HepG2 (cell line): ENCODE data around the gene CHD9. TPM values are rescaled to one million over a fixed set of nuclear protein-coding genes. Genes with fewer than 3 reads are reported as not detected.

Experiments used
- ATAC-seq: fragments of 200-7000 bp; cut with Tn5 transposase; 3 replicates; pipeline ENCODE4 v1.9.1; 2020; ENCODE audit warnings: mild to moderate bottlenecking, moderate library complexity
- BruUV-seq: library from RNA; stranded (reverse); fragments of 400-500 nt; replicated peaks from 2 replicates; lab custom pipeline; 2021; lab: Mats Ljungman, UMichigan
- CTCF ChIA-PET: fragments of 300-600 bp; formaldehyde crosslinking; extraction: SDS; loops from one replicate; lab custom pipeline; 2021; ENCODE audit warnings: low total read pairs, inconsistent platforms, low intra/inter-chr PET ratio; lab: Yijun Ruan, JAX
- POLR2A ChIA-PET: fragments of 350-600 bp; sonication (Branson Sonifier 250); formaldehyde crosslinking; loops from one replicate; lab custom pipeline; 2020; ENCODE audit warnings: antibody characterized with exemption, inconsistent platforms; lab: Yijun Ruan, JAX
- DNase-seq: peaks from one replicate; pipeline ENCODE4 v3.0.0-alpha.2; 2015; ENCODE audit warnings: low spot score
- FAIRE-seq: peaks from 3 replicates; lab custom pipeline; 2011; peaks lifted over from hg19 to GRCh38; lab: Jason Lieb, UNC
- H2AFZ ChIP-seq: one replicate; pipeline ENCODE4 v1.6.1; 2011; ENCODE audit warnings: low read length, inconsistent platforms
- H3K27ac ChIP-seq: fragments of 300-600 bp; 3 replicates; pipeline ENCODE4 v1.8.0; 2011; ENCODE audit warnings: mixed run types, mild to moderate bottlenecking, mixed read lengths, low read length, inconsistent platforms; ENCODE audit not compliant: insufficient read depth; ENCODE audit errors: extremely low read length
- H3K27me3 ChIP-seq, 2 experiments: fragments of 200-600 bp in 1 of 2; 2 replicates in 1 of 2; 3 replicates in 1 of 2; pipeline versions ENCODE4 v1.6.0 to v1.8.0; 2011; ENCODE audit warnings: low read length in 2 of 2, mild to moderate bottlenecking in 2 of 2, moderate library complexity in 2 of 2, inconsistent platforms in 1 of 2; ENCODE audit not compliant: insufficient read depth in 2 of 2, control insufficient read depth in 1 of 2
- H3K36me3 ChIP-seq, 2 experiments: fragments of 200-600 bp in 1 of 2; replicated peaks in 1 of 2; 2 replicates in 1 of 2; 3 replicates in 1 of 2; pipeline versions ENCODE4 v1.5.1 to v1.8.0; 2011; ENCODE audit warnings: low read length in 2 of 2, inconsistent platforms in 1 of 2; ENCODE audit not compliant: insufficient read depth in 2 of 2, control insufficient read depth in 1 of 2
- H3K4me1 ChIP-seq: 2 replicates; pipeline ENCODE4 v1.5.1; 2012; ENCODE audit warnings: low read length, inconsistent platforms; ENCODE audit not compliant: insufficient read depth
- H3K4me2 ChIP-seq: 2 replicates; pipeline ENCODE4 v1.6.0; 2011; ENCODE audit warnings: low read depth, low read length, inconsistent platforms
- H3K4me3 ChIP-seq, 3 experiments: fragments of 200-600 bp in 1 of 3; sonication (generic), shearing (Covaris generic) in 1 of 3; replicated peaks in 1 of 3; 2 replicates each; pipeline ENCODE4 v1.5.1; 2011 to 2016; ENCODE audit warnings: low read length in 3 of 3, inconsistent platforms in 2 of 3, low read depth in 2 of 3, mild to moderate bottlenecking in 2 of 3, control low read depth in 1 of 3, mixed read lengths in 1 of 3; ENCODE audit not compliant: insufficient read depth in 1 of 3
- H3K79me2 ChIP-seq: one replicate; pipeline ENCODE4 v1.6.1; 2011; ENCODE audit warnings: low read length, inconsistent platforms; ENCODE audit not compliant: insufficient read depth
- H3K9ac ChIP-seq: 2 replicates; pipeline ENCODE4 v1.6.0; 2011; ENCODE audit warnings: mild to moderate bottlenecking, low read depth, low read length, inconsistent platforms; ENCODE audit not compliant: insufficient read depth
- H3K9me3 ChIP-seq: 2 replicates; pipeline ENCODE4 v1.5.1; 2012; ENCODE audit warnings: mild to moderate bottlenecking, low read length
- H4K20me1 ChIP-seq: 2 replicates; pipeline ENCODE4 v1.6.0; 2011; ENCODE audit warnings: inconsistent platforms, mild to moderate bottlenecking, low read length, moderate library complexity; ENCODE audit not compliant: insufficient read depth
- BRD4 ChIP-seq: sonication (generic); formaldehyde crosslinking; IDR thresholded peaks from 2 replicates; pipeline ENCODE4 v1.4.0; 2020; ENCODE audit warnings: missing genetic modification reagents
- CBFB ChIP-seq: sonication (generic); formaldehyde crosslinking; IDR thresholded peaks from 2 replicates; pipeline ENCODE4 v1.4.0; 2020; ENCODE audit warnings: missing genetic modification reagents
- CEBPG ChIP-seq: IDR thresholded peaks from 2 replicates; pipeline ENCODE4 v1.6.1; 2016
- FOXA1 ChIP-seq, 2 experiments: fragments of 450-650 bp in 1 of 2; sonication (generic) in 1 of 2; formaldehyde crosslinking in 1 of 2; IDR thresholded peaks; 2 replicates each; pipeline versions ENCODE4 v1.4.0 to v1.6.1; 2016 to 2020; ENCODE audit warnings: missing genetic modification reagents in 1 of 2
- MAFG ChIP-seq: sonication (generic); formaldehyde crosslinking; IDR thresholded peaks from 2 replicates; pipeline ENCODE4 v1.5.1; 2020; ENCODE audit warnings: mild to moderate bottlenecking, missing genetic modification reagents
- MBD4 ChIP-seq: IDR thresholded peaks from 2 replicates; pipeline ENCODE4 v1.6.1; 2012; ENCODE audit warnings: low read length, inconsistent platforms, borderline replicate concordance
- MEIS1 ChIP-seq: sonication (generic); formaldehyde crosslinking; IDR thresholded peaks from 2 replicates; pipeline ENCODE4 v1.9.0; 2021; ENCODE audit warnings: mild to moderate bottlenecking, missing genetic modification reagents, moderate library complexity, borderline replicate concordance
- PHF20 ChIP-seq: sonication (generic); formaldehyde crosslinking; IDR thresholded peaks from 2 replicates; pipeline ENCODE4 v1.5.0; 2020; ENCODE audit warnings: mild to moderate bottlenecking, missing genetic modification reagents
- RFX3 ChIP-seq: IDR thresholded peaks from 2 replicates; pipeline ENCODE4 v1.6.1; 2016; ENCODE audit warnings: missing biosample characterization, missing genetic modification reagents
- U2AF1 ChIP-seq: fragments of 200-400 bp; formaldehyde crosslinking; optimal IDR thresholded peaks from 2 replicates; pipeline ENCODE3; 2017; ENCODE audit warnings: mild to moderate bottlenecking, low read depth, low read length
- ZFP62 ChIP-seq: sonication (generic); formaldehyde crosslinking; IDR thresholded peaks from 2 replicates; pipeline ENCODE4 v1.4.0; 2020; ENCODE audit warnings: missing genetic modification reagents
- ZNF350 ChIP-seq: sonication (generic); formaldehyde crosslinking; IDR thresholded peaks from 2 replicates; pipeline ENCODE4 v1.4.0; 2020; ENCODE audit warnings: mild to moderate bottlenecking, low read depth, missing genetic modification reagents, borderline replicate concordance
- ZNF382 ChIP-seq: sonication (generic); formaldehyde crosslinking; IDR thresholded peaks from 2 replicates; pipeline ENCODE4 v1.5.0; 2020; ENCODE audit warnings: missing genetic modification reagents, mild to moderate bottlenecking, borderline replicate concordance
- ZNF430 ChIP-seq: sonication (generic); formaldehyde crosslinking; IDR thresholded peaks from 2 replicates; pipeline ENCODE4 v1.9.0; 2021; ENCODE audit warnings: mild to moderate bottlenecking, missing genetic modification reagents
- ZNF556 ChIP-seq: sonication (generic); formaldehyde crosslinking; IDR thresholded peaks from 2 replicates; pipeline ENCODE4 v1.4.0; 2020; ENCODE audit warnings: mild to moderate bottlenecking, missing genetic modification reagents, borderline replicate concordance
- ZNF709 ChIP-seq: sonication (generic); formaldehyde crosslinking; IDR thresholded peaks from 2 replicates; pipeline ENCODE4 v1.5.0; 2020; ENCODE audit warnings: mild to moderate bottlenecking, missing genetic modification reagents
- ZNF839 ChIP-seq: sonication (generic); formaldehyde crosslinking; IDR thresholded peaks from 2 replicates; pipeline ENCODE4 v1.4.0; 2020; ENCODE audit warnings: missing genetic modification reagents, mild to moderate bottlenecking, borderline replicate concordance
- ZSCAN21 ChIP-seq: sonication (generic); formaldehyde crosslinking; IDR thresholded peaks from 2 replicates; pipeline ENCODE4 v1.8.0; 2022; ENCODE audit warnings: mild to moderate bottlenecking, missing genetic modification reagents, moderate library complexity, borderline replicate concordance
- WGBS: methylation state at CpG from one replicate; pipeline ENCODE4 v1.1.6; 2017; ENCODE audit warnings: low lambda C conversion rate; 5-methylcytosine and 5-hydroxymethylcytosine counted together
- in situ Hi-C: cut with HindIII; loops from 2 replicates; pipeline ENCODE4 v1.10.0; 2017; ENCODE audit warnings: low pct_unique_long_range_greater_than_20kb; ENCODE audit not compliant: extremely low pct_ligation_motif_present
- intact Hi-C: fragments of 100-400 bp; cut with micrococcal nuclease; formaldehyde crosslinking; loops from one replicate; pipeline ENCODE4 v1.10.0; 2022; ENCODE audit not compliant: unreplicated experiment
- polyA plus RNA-seq, 8 experiments: library from polyadenylated mRNA; depleted of rRNA in 3 of 8; stranded (reverse) in 7 of 8; unstranded in 1 of 8; fragments of >200 nt; fragmentation: Illumina TruSeq in 4 of 8; extraction: Trizol in 4 of 8; gene quantifications; 2 replicates each; pipeline versions ENCODE4 v1.2.1 to v1.2.3, GENCODE V29; 2011 to 2016; ENCODE audit warnings: low read depth in 4 of 8, missing spikeins in 1 of 8, mixed read lengths in 1 of 8; ENCODE audit not compliant: insufficient read depth in 1 of 8
- total RNA-seq, 5 experiments: library from RNA; depleted of rRNA; stranded (reverse); fragments of >200 nt; fragmentation: Illumina TruSeq; extraction: Trizol; gene quantifications; 2 replicates each; pipeline ENCODE4 v1.2.3, GENCODE V29; 2016; ENCODE audit warnings: low read depth in 1 of 5
- TF ChIP-seq, protein P1 (sequence below): IDR thresholded peaks from 2 replicates; pipeline ENCODE4 v1.6.1; 2012; ENCODE audit warnings: low read length, improper control_type of control experiment
- TF ChIP-seq, protein P2 (sequence below): sonication (generic); formaldehyde crosslinking; IDR thresholded peaks from 2 replicates; pipeline ENCODE4 v1.8.0; 2022; ENCODE audit warnings: mild to moderate bottlenecking, missing genetic modification reagents

Gene CHD9
- total and polyA plus RNA-seq, 2 of the 13 experiments (the other 11 are each of a cell fraction or from before 2014, with no cell fraction given): 23.4 to 27.7 TPM

DNA sequence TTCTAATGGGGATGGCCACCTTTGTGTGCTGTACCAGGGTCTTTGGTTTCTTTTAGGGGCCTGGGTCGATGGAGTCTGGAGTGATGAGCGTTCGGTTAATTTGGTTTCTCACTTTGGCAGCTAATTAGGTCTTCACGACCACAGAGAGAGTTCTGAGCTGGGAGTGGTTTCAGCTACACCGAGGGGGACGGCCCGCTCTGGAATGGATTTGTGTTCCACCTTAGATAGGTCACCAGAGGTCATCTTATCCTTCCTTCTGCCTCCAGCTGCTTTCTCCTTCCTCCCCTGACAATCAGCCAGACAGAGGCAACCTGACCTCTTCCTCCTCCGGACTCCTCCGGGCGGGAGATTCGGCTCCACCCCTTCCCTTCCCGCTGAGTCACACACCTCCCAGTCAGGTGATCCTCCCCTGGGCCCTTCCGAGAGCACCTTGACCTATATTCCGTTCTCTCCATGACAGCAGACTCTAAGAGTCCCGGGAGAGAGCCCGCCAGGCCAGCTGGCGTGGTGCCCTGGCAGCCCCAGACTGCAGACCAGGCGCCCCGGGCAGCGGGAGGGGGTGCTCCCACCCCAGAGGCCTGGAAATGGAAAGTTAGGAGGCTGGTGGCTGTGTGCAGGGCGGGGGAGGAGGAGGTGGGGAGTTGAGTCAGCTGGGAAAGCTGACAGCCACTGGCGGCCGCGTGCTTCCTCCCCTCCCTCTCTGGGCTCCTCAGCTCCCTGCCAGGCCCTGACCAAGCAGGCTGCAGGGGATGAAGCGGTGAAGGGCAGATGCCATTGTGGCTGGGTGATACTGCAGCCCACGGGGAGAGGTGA, 44.7 kb downstream of the CHD9 start:
- DNase-seq: peak; percentile 88
- ChIA-PET POLR2A (interaction anchor here (0.9 to 3.2 kb wide), 10 partner anchors 9 to 51 kb away, joined by 3 to 35 read pairs (median 4); partner anchors contain the start of genes CHD9 and CHD9NB), CTCF (no interaction called here)
- peaks cover 18% of the 10 kb centered on the region for H3K79me2 ChIP-seq
- BruUV-seq: no TSS peak
- intact Hi-C loops: loop anchor here (1.0 kb wide), 3 partner anchors 21 to 44 kb away; no protein-coding TSS in a partner anchor
- no peaks in the 10 kb centered on the region for H3K36me3 ChIP-seq
- peak overlapping the region; percentile 93 for H3K4me2 ChIP-seq
- H3K4me1 ChIP-seq: peaks cover 41% of the 10 kb centered on the region
- peak; percentile 92 for FAIRE-seq
- no peaks in the 10 kb centered on the region for H3K9me3 ChIP-seq
- H3K27me3 ChIP-seq: no peaks in the 10 kb centered on the region; a peak in 1 of 5 replicates
- 6% methylated on average over 16 of the region's 26 CpGs for whole genome bisulfite sequencing
- ATAC-seq: peak; percentile 94
- peak overlapping the region; percentile 74 for H3K9ac ChIP-seq
- in situ Hi-C loops: no loop called here
- H4K20me1 ChIP-seq: peaks cover 4% of the 10 kb centered on the region; the same call in 1 of the 2 replicates
- H2AFZ ChIP-seq: no peak overlapping the region
- peak overlapping the region; percentile 57 to 74 (median 67) for H3K4me3 ChIP-seq
- peak overlapping the region; percentile 78 for H3K27ac ChIP-seq
- TF ChIP-seq, protein P1, sequence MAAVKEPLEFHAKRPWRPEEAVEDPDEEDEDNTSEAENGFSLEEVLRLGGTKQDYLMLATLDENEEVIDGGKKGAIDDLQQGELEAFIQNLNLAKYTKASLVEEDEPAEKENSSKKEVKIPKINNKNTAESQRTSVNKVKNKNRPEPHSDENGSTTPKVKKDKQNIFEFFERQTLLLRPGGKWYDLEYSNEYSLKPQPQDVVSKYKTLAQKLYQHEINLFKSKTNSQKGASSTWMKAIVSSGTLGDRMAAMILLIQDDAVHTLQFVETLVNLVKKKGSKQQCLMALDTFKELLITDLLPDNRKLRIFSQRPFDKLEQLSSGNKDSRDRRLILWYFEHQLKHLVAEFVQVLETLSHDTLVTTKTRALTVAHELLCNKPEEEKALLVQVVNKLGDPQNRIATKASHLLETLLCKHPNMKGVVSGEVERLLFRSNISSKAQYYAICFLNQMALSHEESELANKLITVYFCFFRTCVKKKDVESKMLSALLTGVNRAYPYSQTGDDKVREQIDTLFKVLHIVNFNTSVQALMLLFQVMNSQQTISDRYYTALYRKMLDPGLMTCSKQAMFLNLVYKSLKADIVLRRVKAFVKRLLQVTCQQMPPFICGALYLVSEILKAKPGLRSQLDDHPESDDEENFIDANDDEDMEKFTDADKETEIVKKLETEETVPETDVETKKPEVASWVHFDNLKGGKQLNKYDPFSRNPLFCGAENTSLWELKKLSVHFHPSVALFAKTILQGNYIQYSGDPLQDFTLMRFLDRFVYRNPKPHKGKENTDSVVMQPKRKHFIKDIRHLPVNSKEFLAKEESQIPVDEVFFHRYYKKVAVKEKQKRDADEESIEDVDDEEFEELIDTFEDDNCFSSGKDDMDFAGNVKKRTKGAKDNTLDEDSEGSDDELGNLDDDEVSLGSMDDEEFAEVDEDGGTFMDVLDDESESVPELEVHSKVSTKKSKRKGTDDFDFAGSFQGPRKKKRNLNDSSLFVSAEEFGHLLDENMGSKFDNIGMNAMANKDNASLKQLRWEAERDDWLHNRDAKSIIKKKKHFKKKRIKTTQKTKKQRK: no peak
- TF ChIP-seq ZNF430 (CRISPR knock-in tag) (0 out of 2 replicates have a peak, but pooled peaks have one; percentile 58), BRD4 (no peak), FOXA1 (IDR thresholded peaks at IDR 0.05) (no peak), FOXA1 (CRISPR knock-in tag; IDR thresholded peaks at IDR 0.05) (no peak), ZNF839 (CRISPR knock-in tag) (no peak; the same call in 1 of the 2 replicates), RFX3 (CRISPR knock-in tag) (no peak), CEBPG (CRISPR knock-in tag) (no peak), MBD4 (no peak), PHF20 (CRISPR knock-in tag) (peak; percentile 55; the same call in 1 of the 2 replicates), ZNF709 (CRISPR knock-in tag) (peak; percentile 78; the same call in 1 of the 2 replicates), U2AF1 (no peak), ZSCAN21 (CRISPR knock-in tag) (no peak), ZNF350 (CRISPR knock-in tag) (peak; percentile 39; the same call in 1 of the 2 replicates), ZNF556 (CRISPR knock-in tag) (peak; percentile 85; the same call in 1 of the 2 replicates), ZFP62 (CRISPR knock-in tag) (no peak), MEIS1 (CRISPR knock-in tag) (peak; percentile 48; the same call in 1 of the 2 replicates), MAFG (CRISPR knock-in tag) (no peak), ZNF382 (CRISPR knock-in tag) (no peak), CBFB (CRISPR knock-in tag) (no peak)
- TF ChIP-seq, protein P2, sequence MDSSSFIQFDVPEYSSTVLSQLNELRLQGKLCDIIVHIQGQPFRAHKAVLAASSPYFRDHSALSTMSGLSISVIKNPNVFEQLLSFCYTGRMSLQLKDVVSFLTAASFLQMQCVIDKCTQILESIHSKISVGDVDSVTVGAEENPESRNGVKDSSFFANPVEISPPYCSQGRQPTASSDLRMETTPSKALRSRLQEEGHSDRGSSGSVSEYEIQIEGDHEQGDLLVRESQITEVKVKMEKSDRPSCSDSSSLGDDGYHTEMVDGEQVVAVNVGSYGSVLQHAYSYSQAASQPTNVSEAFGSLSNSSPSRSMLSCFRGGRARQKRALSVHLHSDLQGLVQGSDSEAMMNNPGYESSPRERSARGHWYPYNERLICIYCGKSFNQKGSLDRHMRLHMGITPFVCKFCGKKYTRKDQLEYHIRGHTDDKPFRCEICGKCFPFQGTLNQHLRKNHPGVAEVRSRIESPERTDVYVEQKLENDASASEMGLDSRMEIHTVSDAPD: no peak
